ENCODE measurements around the gene AFDN.

Gene AFDN

DNA sequence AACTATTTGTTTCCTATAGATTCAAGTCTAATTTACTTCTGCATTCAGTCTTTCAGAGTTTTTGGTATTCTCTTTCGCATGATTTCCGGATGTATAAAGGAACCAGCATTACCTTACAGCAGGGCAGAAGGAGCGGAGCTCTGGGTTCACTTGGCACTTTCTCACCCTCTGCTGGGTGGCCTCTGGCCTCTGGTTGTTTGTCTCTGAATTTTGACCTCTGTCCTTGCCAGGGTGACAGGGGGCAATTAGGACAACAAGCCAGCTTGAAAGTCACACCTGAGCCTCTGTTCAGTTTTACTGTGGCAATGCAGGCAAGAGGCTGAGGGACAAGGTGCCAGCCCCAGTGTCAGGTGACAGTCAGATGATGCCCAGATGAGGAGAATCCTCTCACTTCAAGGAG, 101.4 kb downstream of the AFDN start:
- no peak for DNase-seq

DNA sequence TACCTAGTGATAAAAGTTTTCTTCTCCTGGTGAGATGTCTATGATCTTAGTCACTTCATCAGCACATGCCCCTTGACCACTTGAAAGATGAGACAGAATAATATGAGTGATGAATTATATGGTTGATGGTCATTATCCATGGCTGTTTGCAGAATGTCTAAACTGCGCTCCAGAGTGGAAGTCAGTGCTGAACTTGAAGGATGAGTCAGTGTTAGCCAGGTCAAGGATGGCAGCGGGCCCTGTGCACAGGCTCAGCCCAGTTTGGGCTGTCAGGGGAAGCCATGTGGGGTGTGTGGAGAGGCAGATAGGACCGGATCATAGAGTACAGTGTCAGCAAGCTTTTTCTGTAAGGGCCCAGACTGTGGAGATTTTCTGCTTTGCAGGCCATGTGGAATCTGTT, 103.6 kb downstream of the AFDN start:
- no peak for DNase-seq

DNA sequence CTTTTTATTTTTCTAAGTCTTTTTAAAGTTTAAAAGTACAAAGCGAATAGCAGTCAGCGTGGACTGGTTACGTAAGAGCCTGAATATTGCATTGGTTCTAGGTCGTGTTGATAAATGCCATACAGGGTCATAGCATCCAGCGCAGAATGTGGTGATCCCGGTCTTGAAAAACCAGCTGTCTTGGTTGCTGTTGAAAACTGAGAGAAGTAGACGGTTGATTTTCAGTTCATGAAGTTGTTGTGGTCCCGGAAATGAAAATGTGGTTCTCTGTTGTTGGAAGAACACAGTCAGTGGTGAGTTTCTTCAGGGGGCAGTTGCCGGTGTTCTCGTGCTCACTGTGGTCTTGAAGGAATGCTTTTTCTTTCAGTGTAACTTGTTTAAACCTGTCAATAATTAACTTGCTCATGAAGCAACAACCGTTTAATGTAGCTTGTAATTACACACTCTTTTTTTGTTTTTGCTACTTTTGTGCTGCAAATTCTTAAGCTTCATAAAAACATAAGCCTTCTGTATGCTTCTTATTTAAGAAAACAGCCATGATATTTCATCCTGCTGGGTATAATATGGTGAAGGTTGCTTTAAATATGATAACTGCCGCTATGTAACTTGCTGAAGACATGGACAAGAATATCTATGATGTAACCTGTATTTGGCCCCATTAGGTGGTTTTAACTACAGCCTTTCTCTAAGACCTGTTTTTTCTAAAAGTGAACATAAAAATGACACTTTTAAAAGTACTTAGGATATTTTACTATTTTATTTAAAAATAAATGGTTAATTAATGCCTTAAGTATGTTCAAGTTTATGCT, 106.0 kb downstream of the AFDN start:
- no peak for DNase-seq

DNA sequence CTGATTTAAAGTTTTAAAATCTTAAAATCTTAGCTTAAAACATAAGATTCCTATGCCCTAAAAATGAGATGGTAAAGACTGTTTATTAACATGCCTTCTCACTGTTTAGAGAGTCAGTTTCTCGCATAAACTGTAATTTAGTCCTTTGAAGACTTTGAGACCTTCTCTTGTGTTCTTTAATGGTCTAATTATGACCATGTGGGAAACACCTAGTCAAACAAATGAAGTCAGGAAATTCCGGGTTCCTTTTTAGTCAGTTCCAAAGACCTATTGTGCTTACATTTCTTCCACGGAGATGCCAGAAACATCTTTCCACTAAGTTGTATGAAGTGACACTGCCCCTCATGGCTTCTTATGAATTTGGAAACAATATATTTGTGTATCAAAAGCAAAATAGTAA, 106.6 kb downstream of the AFDN start:
- DNase-seq: no peak

DNA sequence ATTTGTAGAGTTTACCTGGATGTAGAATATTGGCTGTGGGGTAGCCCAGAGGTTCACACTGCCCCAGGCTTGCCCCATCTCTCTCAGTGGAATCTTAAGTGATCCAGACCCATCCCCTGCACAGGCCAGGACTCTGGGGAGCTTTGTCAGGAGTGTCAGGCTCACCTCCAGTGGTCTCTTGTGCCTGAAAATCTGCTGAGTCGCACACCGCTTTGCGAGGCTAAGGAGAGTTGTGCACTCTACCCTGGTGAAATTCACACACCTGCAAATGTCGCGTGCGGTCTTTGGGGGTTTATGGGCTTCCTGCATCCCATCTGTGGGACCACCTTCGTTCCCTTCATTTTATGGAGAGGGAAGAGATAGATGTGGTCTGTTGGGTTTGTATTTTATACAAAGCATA, 107.1 kb downstream of the AFDN start:
- DNase-seq: no peak

DNA sequence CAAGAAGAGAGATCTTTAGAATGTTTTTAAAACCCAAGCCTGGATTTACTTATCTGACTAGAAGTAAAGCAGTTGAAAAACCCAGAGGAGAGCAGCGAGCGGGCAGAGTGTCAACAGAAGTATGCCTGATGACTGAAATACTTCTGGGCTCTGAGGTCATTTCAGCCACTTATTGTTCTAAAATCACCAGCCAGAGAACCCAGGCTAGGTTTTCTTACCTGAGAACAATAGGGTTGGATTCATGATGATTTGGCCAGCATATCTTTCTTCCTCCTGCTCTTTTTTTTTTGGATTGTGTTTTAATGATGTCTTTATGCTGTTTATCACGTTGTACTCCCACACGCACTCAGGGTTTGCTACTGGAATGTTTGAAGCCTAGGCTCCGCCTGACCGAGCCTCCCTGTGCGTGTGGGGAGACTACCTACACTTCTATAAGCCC, 107.7 kb downstream of the AFDN start:
- DNase-seq: no peak

DNA sequence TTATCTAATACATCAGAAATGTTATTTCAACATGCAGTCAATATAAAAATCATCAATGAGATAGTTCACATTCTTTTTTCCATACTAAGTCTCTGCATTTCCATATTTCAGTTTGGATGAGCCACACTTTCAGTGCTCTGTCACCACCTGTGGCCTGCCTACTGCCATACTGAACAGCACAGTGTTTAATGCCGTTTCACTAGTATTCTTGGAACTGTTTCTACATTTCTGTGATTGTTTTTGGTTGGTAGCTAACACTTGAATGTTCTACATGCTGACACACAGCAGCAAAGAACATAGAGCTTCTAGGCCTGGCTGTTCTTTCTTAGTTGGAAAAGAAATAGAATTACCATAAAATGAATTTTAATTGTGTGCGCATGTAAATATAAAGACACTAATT, 109.3 kb downstream of the AFDN start:
- no peak for DNase-seq

DNA sequence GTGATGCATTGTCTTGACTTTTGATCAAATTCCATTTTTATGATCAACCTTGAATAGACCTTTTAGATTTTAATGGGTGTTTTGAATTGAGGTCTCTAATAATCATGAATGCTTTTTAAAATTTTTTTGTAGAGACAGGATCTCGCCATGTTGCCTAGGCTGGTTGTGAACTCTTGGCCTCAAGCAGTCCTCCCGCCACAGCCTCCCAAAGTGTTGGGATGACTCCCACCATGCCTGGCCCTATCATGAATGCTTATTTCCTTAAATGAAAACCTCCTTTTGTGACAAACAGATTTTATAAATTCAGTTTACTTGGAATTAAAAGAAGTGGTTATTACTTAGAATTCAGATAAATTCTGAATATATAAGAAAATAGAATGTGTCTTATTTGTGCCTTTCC, 110.6 kb downstream of the AFDN start:
- DNase-seq: no peak

DNA sequence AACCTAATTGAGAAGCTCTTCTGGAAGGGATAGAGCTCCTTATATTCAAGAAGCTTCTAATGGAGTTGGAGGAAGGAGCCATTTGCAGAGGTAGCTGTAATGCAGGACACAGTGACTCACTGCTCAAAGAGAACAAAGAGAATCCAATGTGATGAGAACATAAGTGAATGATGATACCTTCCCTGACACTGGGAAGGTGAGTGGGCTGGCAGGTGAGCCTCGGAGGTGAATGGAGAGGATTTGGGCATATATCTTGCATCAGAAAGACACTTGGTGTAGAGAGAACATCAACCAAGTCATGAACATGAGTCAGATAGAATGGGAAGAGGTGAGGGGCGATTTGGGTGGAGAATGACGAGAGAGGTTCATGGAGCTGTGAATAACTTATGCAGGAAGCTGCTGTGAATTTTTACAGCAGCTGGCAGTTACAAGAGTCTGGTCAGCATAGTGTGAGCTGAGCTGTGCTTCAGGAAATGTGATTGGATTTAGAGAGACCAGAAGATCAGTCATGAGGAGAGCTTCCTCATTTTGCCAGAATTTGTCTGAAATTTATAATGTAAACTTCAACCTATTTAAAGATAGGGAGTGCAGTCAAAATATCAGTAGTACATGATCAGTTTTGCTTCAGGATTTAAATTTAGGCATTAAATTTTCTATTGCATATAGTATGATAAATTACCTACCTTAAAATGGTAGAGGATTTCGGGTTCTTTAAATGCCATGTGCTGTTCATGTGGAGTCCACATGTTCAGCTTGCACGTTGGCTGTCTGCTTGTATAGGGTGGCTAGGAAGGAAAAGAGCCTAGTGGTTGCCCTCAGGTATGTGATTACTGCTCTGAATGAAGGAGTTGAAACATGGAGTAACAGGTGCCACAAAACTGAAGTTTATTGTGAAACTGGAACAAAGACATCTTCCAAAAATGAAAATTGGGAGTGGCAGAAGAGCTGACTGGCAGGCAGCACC, 111.5 kb downstream of the AFDN start:
- DNase-seq: no peak

DNA sequence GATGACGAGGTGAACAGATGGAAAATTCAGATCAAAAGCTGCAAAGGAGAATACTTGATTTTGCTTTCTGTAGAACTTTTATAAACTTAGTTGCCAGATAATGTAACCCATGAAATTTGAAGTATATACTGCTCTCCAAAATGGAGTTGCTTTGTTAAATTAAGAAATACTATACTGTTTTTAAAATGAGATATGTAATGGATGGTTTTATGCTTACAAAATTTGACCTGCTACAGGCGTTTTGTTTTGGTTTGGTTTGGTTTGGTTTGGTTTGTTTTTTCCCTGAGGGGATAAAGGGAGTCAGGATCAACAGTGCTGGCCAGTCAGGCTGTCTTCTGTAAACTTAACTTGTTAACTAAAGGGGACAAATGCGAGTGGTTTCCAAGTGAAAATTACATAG, 115.1 kb downstream of the AFDN start:
- no peak for DNase-seq

DNA sequence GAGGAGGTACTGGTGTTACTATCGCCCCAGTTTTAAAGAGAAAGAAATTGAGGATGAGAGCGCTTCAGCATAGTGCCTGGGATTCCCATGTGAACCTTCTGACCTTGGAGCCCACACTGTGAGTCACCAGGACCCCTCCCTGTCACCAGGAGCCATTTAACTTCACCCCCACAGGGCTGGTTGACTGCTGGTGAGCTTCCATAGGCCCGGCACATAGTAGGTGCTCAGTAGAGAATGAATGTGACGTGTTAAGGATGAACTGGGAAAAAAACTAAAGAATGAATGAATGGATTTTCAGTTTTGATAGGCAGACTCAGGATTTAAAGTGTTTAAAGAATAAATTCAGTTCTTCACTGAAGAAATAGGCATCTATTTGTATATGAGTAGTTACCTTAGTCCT, 117.4 kb downstream of the AFDN start:
- no peak for DNase-seq

DNA sequence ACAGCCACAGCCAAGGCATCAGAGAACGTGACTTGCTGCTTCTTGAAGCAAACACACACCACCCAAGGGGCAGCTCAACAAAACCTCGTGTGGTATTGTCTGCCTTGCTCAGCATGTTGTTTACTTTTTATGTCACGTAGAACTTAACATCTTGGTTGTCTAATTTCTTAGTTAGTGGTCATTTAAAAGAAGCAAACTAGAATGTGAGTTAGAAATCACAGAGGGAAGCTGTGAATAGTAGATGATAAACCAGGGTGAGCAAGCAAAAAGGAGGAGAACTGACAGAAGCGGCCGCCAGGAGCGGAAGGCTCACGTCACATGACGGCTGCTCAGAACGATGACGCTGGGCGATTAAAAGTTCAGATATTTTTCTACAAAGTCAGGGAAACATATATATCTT, 119.3 kb downstream of the AFDN start:
- DNase-seq: no peak

DNA sequence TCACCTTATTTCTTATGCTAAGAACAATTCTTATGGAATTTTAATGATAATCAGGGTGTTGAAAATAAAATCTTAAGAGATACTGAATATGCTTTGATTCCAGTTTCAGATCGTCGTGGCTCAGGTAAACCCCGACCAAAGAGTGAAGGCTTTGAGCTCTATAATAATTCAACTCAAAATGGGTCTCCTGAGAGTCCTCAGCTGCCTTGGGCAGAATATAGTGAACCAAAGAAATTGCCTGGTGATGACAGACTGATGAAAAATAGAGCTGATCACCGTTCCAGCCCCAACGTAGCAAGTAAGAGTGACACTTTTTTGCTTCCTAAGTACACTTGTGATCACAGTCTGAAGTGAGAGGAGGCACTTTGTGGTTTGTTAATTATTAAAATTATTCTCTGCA, 119.9 kb downstream of the AFDN start:
- no peak for DNase-seq

DNA sequence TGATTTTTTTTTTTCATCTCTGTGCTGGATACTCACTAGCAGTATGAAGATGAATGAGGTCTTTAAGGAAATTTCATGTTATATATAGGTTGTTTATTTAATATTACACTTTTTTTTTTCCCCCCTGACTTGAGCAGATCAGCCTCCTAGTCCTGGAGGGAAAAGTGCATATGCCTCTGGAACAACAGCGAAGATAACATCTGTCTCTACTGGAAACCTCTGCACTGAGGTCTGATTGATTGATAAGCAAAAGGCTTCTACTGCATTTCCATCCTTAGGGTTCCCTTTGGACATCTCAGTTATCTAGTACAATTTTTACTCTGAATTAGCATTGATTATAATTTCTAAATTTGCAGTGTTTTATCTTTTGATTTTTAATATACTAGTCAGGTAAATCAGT, 121.0 kb downstream of the AFDN start:
- DNase-seq: no peak

DNA sequence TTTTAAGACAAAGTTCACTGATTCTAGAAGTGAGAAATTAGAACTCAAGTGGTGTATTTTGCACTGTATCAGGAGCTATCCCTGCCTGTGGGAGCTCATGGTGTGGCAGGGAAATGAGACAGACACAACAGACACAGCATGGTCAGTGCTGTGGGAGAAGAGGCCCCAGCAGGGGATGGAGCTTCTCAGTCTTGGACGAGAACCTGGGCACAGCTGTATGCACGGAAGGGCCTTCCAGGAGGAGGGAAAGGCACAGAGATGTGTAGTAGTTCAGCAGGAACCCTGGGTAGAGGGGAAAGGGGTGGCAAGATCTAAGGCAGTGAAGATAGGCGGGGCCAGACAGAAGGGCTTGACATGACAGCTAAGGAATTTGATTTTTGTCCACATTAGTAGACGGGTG, 122.0 kb downstream of the AFDN start:
- no peak for DNase-seq

DNA sequence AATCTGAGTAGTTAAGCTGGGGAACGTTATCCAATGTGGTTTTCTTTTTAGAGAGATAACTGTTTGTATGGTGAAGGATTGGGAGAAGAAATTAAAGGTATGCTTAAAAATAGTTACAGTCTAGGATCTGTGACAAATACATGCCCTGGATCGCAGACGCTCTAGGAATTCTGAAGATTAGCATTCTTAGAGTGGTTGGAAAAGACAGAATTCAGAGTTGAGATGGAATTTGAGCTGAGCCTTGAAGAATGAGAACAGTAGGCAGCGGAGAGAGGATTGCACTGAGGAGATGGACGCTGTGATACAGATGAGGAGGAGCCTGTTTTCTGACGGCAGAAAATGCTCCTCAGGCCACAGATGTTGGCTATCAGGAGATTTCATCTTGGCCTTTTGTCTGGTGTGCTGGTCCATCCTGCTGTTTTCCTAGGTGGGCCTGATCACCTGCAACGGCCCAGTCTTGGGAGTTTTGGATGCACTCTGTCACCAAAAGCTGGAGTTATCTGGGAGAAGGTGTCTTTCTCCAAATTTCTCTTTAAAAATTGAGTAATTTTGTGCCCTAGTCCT, 122.5 kb downstream of the AFDN start:
- no peak for DNase-seq

DNA sequence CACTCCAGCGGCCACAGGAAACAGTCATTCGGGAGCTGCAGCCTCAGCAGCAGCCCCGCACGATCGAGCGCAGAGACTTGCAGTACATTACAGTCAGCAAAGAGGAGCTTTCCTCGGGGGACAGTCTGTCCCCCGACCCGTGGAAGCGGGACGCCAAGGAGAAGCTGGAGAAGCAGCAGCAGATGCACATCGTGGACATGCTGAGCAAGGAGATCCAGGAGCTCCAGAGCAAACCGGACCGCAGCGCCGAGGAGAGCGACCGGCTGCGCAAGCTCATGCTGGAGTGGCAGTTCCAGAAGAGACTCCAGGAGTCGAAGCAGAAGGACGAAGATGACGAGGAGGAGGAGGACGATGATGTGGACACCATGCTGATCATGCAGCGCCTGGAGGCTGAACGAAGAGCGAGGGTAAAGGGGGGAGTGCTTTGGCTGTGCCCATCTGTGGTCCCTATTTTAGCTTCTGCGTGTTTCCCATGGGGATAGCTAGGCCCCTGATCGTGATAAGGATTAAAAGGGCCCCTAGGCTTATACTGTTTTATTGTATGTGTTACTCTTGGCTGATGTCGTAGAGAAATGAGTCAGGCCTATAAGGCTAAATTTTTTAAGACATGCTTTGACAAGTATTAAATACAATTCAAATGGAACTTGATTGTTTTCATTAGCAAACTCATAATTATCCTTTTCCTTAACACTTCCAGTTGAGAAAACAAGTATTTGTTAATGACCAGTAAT, 125.2 kb downstream of the AFDN start:
- DNase-seq: no peak

DNA sequence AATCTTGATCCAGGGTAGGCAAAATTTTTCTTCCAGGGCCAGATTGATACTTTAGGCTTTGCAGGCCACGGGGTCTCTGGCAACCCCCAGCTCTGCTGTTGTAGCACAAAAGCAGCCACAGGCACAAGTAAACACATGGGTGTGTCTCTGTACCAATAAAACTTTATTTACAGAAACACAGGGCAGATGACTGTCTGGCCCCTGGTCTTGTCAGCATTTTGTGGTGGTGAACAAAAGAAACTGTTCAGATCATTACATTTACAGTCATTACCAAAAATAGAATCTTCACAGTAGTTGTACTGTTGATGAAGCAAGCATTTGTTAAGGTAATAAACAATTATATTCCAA, 125.8 kb downstream of the AFDN start:
- DNase-seq: no peak

DNA sequence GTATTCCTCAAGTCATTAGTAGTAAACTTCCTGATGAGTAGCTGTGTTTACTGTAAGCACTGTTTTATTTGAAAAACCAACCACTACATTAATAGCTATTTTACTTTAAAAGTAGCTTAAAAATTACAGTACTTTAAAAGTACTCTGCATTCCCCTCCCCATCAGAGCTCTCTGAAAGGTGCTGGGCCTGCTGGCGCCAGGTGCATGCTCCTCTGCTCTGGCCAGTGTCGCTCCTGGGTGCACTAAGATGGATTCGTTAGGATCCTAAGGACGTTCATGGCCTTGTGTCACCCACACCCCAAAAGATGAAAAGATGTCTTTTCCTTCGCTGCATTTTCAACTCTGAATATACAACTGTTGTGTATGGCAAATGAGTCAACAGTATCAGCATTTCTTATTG, 126.8 kb downstream of the AFDN start:
- DNase-seq: no peak

DNA sequence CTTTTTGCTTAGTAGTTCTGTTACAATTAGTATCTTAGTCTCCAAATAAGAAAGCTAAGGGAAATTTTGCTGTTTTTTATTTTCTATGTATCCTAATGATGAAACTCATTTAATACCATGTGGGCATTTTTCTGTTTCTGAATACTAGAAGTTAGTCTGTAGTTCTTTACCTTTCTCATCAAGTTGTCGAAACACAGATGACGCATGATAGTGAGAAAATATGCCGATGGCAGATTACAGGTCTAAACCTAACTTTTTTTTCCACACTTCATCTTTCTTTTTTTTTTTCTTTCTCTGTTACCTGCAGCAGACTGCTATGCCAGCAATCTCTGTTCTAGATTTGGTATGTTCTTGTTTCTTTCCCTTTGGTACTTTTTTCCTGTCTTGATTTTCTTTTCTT, 127.4 kb downstream of the AFDN start:
- no peak for DNase-seq

DNA sequence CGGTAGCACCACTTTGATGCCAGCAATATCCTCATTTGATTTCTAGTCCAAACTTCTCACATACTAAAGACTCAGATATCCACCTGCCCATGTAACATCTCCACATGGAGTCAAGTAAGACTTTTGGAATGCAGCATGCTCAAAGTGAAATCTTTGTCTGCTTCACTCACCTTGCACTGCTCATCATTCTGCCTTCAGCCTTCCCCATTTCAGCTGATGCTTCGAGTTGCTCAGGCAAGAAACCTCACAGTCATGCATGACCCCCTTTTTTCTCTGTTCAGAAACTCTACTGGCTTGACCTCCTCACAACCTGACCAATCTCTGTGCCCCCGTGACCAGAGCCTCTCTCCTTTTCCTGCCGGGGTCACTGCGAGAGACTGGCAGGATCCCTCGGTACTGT, 129.8 kb downstream of the AFDN start:
- no peak for DNase-seq

DNA sequence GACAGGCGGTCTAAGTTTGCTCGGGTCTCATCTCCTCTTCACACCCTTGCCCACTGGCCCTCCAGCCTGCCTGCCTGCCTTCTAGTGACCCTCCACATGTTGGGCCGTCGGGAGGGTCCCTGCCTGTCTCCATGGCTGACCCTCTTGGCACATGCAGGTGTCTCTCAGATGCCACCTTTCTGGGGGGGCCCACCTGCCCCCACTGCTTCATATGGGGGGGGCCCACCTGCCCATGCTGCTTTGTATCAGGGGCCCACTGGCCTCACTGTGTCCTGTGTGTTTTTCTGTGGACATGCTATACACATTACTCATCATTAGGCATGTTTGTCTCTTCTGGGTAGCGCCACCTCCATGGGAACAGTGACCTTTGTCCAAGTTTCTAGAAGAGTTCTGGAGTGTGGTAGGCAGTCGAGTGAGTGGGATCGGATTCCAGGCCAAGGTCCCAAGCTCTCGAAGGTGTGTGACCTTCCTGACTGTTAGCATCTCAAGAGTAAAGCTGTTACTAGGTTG, 130.3 kb downstream of the AFDN start:
- DNase-seq: no peak

DNA sequence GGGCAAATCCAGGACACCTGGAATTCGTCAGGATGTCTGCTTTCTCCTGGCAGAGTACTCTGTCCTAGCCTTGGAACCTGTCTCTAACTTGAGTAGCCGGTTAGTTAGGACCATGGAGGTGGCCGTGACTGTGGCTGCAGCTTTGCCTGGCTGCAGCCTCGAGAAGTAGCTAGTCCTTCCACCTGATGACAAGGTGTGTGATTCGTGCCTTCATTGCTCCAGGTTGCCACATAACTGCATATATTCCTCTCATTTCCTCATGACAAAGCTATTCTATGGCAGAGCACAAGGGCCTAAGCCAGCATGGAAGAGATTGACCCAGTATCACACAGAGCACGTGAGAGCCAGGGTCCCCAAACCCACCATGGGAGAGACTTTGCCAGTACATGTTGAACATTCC, 130.9 kb downstream of the AFDN start:
- DNase-seq: no peak
